ENCODE results near the gene PIR.

Gene PIR

GRCh38 chrX:15410430-15410829 lies 82.7 kb downstream of the PIR start:
- DNase-seq: no peak
- POLR2A ChIA-PET: no interaction called here
- no peaks in the 10 kb centered on the region for H3K9me3 ChIP-seq (ENCODE audit: control extremely low read depth in 1 of 5, control insufficient read depth in 4 of 5, insufficient read depth in 2 of 5, low read depth in 1 of 5, low read length in 4 of 5)
- H3K36me3 ChIP-seq (ENCODE audit: control insufficient read depth in 4 of 4, insufficient read depth in 4 of 4, low read length in 3 of 4): no peaks in the 10 kb centered on the region
- H3K4me1 ChIP-seq (ENCODE audit: control extremely low read depth in 1 of 4, control insufficient read depth in 4 of 4, insufficient read depth in 4 of 4, low read length in 3 of 4): peaks cover 0 to 2% (median 0%) of the 10 kb centered on the region in 4 experiments
- no peak overlapping the region for H3K4me3 ChIP-seq (ENCODE audit: control insufficient read depth in 1 of 7, extremely low read depth in 1 of 7, insufficient read depth in 4 of 7, low read depth in 2 of 7, low read length in 6 of 7)
- peaks cover 0 to 16% (median 0%) of the 10 kb centered on the region in 5 experiments for H3K27me3 ChIP-seq (replicated peaks in 2 of 5; ENCODE audit: control insufficient read depth in 4 of 5, insufficient read depth in 5 of 5, low read length in 4 of 5)
- CTCF ChIA-PET: no interaction called here
- no peak overlapping the region for H3K27ac ChIP-seq (ENCODE audit: insufficient read depth in 1 of 2, low read depth in 1 of 2, low read length in 2 of 2, poor library complexity in 1 of 2, severe bottlenecking in 2 of 2)

GRCh38 chrX:15405846-15406245 lies 87.3 kb downstream of the PIR start:
- WGBS (ENCODE audit: insufficient coverage): 100% methylated on average over 1 of the region's 3 CpGs
- H3K9me3 ChIP-seq (ENCODE audit: control extremely low read depth in 1 of 5, control insufficient read depth in 4 of 5, insufficient read depth in 2 of 5, low read depth in 1 of 5, low read length in 4 of 5): no peaks in the 10 kb centered on the region
- H3K4me1 ChIP-seq (ENCODE audit: control extremely low read depth in 1 of 4, control insufficient read depth in 4 of 4, insufficient read depth in 4 of 4, low read length in 3 of 4): peaks cover 0 to 16% (median 8%) of the 10 kb centered on the region in 4 experiments
- POLR2A ChIA-PET: no interaction called here
- no peak for DNase-seq
- CTCF ChIA-PET: interaction anchor here (0.8 kb wide), 1 partner anchor 57 kb away, joined by 3 read pairs; no protein-coding TSS in a partner anchor
- H3K27me3 ChIP-seq (replicated peaks in 2 of 5; ENCODE audit: control insufficient read depth in 4 of 5, insufficient read depth in 5 of 5, low read length in 4 of 5): peaks cover 0 to 10% (median 0%) of the 10 kb centered on the region in 5 experiments
- H3K27ac ChIP-seq (ENCODE audit: insufficient read depth in 1 of 2, low read depth in 1 of 2, low read length in 2 of 2, poor library complexity in 1 of 2, severe bottlenecking in 2 of 2): no peak overlapping the region
- H3K36me3 ChIP-seq (ENCODE audit: control insufficient read depth in 4 of 4, insufficient read depth in 4 of 4, low read length in 3 of 4): no peaks in the 10 kb centered on the region
- H3K4me3 ChIP-seq (ENCODE audit: control insufficient read depth in 1 of 7, extremely low read depth in 1 of 7, insufficient read depth in 4 of 7, low read depth in 2 of 7, low read length in 6 of 7): no peak overlapping the region

- ChIA-PET POLR2A (no interaction called here), CTCF (no interaction called here)
- Histone ChIP-seq H3K27me3 (replicated peaks in 2 of 5; ENCODE audit: control insufficient read depth in 4 of 5, insufficient read depth in 5 of 5, low read length in 4 of 5) (peaks cover 0 to 9% (median 0%) of the 10 kb centered on the region in 5 experiments), H3K4me1 (ENCODE audit: control extremely low read depth in 1 of 4, control insufficient read depth in 4 of 4, insufficient read depth in 4 of 4, low read length in 3 of 4) (peaks cover 0 to 14% (median 8%) of the 10 kb centered on the region in 4 experiments), H3K4me3 (ENCODE audit: control insufficient read depth in 1 of 7, extremely low read depth in 1 of 7, insufficient read depth in 4 of 7, low read depth in 2 of 7, low read length in 6 of 7) (peak overlapping the region in 1 of 7 experiments; percentile 10), H3K36me3 (ENCODE audit: control insufficient read depth in 4 of 4, insufficient read depth in 4 of 4, low read length in 3 of 4) (no peaks in the 10 kb centered on the region), H3K27ac (ENCODE audit: insufficient read depth in 1 of 2, low read depth in 1 of 2, low read length in 2 of 2, poor library complexity in 1 of 2, severe bottlenecking in 2 of 2) (peak overlapping the region in 1 of 2 experiments; percentile 54), H3K9me3 (ENCODE audit: control extremely low read depth in 1 of 5, control insufficient read depth in 4 of 5, insufficient read depth in 2 of 5, low read depth in 1 of 5, low read length in 4 of 5) (no peaks in the 10 kb centered on the region)
- 39% methylated on average over 4 of the region's 7 CpGs for WGBS (ENCODE audit: insufficient coverage)
- DNase-seq: peak in 2 of 3 donors; percentile 54 to 76
Observed at GRCh38 chrX:15404401-15405096, 88.6 kb downstream of the PIR start.

- no peak overlapping the region for H3K27ac ChIP-seq (ENCODE audit: insufficient read depth in 1 of 2, low read depth in 1 of 2, low read length in 2 of 2, poor library complexity in 1 of 2, severe bottlenecking in 2 of 2)
- H3K36me3 ChIP-seq (ENCODE audit: control insufficient read depth in 4 of 4, insufficient read depth in 4 of 4, low read length in 3 of 4): no peaks in the 10 kb centered on the region
- WGBS (ENCODE audit: insufficient coverage): no CpG with 5 or more reads among the region's 2 CpGs
- no peak overlapping the region for H3K4me3 ChIP-seq (ENCODE audit: control insufficient read depth in 1 of 7, extremely low read depth in 1 of 7, insufficient read depth in 4 of 7, low read depth in 2 of 7, low read length in 6 of 7)
- H3K27me3 ChIP-seq (replicated peaks in 2 of 5; ENCODE audit: control insufficient read depth in 4 of 5, insufficient read depth in 5 of 5, low read length in 4 of 5): peaks cover 0 to 9% (median 0%) of the 10 kb centered on the region in 5 experiments
- POLR2A ChIA-PET: no interaction called here
- CTCF ChIA-PET: interaction anchor here (0.6 kb wide), 1 partner anchor 119 kb away, joined by 3 read pairs; no protein-coding TSS in a partner anchor
- no peak for DNase-seq
- peaks cover 0 to 14% (median 8%) of the 10 kb centered on the region in 4 experiments for H3K4me1 ChIP-seq (ENCODE audit: control extremely low read depth in 1 of 4, control insufficient read depth in 4 of 4, insufficient read depth in 4 of 4, low read length in 3 of 4)
- no peaks in the 10 kb centered on the region for H3K9me3 ChIP-seq (ENCODE audit: control extremely low read depth in 1 of 5, control insufficient read depth in 4 of 5, insufficient read depth in 2 of 5, low read depth in 1 of 5, low read length in 4 of 5)
Observed at GRCh38 chrX:15401378-15401777, 91.8 kb downstream of the PIR start.

- H3K4me1 ChIP-seq (ENCODE audit: control extremely low read depth in 1 of 4, control insufficient read depth in 4 of 4, insufficient read depth in 4 of 4, low read length in 3 of 4): peaks cover 0 to 9% (median 5%) of the 10 kb centered on the region in 4 experiments
- H3K4me3 ChIP-seq (ENCODE audit: control insufficient read depth in 1 of 7, extremely low read depth in 1 of 7, insufficient read depth in 4 of 7, low read depth in 2 of 7, low read length in 6 of 7): no peak overlapping the region
- H3K27me3 ChIP-seq (replicated peaks in 2 of 5; ENCODE audit: control insufficient read depth in 4 of 5, insufficient read depth in 5 of 5, low read length in 4 of 5): peaks cover 0 to 6% (median 0%) of the 10 kb centered on the region in 5 experiments
- no peak for DNase-seq
- ChIA-PET CTCF (no interaction called here), POLR2A (no interaction called here)
- no peaks in the 10 kb centered on the region for H3K9me3 ChIP-seq (ENCODE audit: control extremely low read depth in 1 of 5, control insufficient read depth in 4 of 5, insufficient read depth in 2 of 5, low read depth in 1 of 5, low read length in 4 of 5)
- 80% methylated on average over 2 of the region's 3 CpGs for WGBS (ENCODE audit: insufficient coverage)
- no peaks in the 10 kb centered on the region for H3K36me3 ChIP-seq (ENCODE audit: control insufficient read depth in 4 of 4, insufficient read depth in 4 of 4, low read length in 3 of 4)
- H3K27ac ChIP-seq (ENCODE audit: insufficient read depth in 1 of 2, low read depth in 1 of 2, low read length in 2 of 2, poor library complexity in 1 of 2, severe bottlenecking in 2 of 2): no peak overlapping the region
Observed at GRCh38 chrX:15399962-15400391, 93.2 kb downstream of the PIR start.

GRCh38 chrX:15398874-15399273 lies 94.3 kb downstream of the PIR start:
- POLR2A ChIA-PET: no interaction called here
- DNase-seq: no peak
- H3K27ac ChIP-seq (ENCODE audit: insufficient read depth in 1 of 2, low read depth in 1 of 2, low read length in 2 of 2, poor library complexity in 1 of 2, severe bottlenecking in 2 of 2): no peak overlapping the region
- no peaks in the 10 kb centered on the region for H3K9me3 ChIP-seq (ENCODE audit: control extremely low read depth in 1 of 5, control insufficient read depth in 4 of 5, insufficient read depth in 2 of 5, low read depth in 1 of 5, low read length in 4 of 5)
- H3K4me1 ChIP-seq (ENCODE audit: control extremely low read depth in 1 of 4, control insufficient read depth in 4 of 4, insufficient read depth in 4 of 4, low read length in 3 of 4): no peaks in the 10 kb centered on the region
- no peak overlapping the region for H3K4me3 ChIP-seq (ENCODE audit: control insufficient read depth in 1 of 7, extremely low read depth in 1 of 7, insufficient read depth in 4 of 7, low read depth in 2 of 7, low read length in 6 of 7)
- peaks cover 0 to 8% (median 0%) of the 10 kb centered on the region in 5 experiments for H3K27me3 ChIP-seq (replicated peaks in 2 of 5; ENCODE audit: control insufficient read depth in 4 of 5, insufficient read depth in 5 of 5, low read length in 4 of 5)
- CTCF ChIA-PET: no interaction called here
- no peaks in the 10 kb centered on the region for H3K36me3 ChIP-seq (ENCODE audit: control insufficient read depth in 4 of 4, insufficient read depth in 4 of 4, low read length in 3 of 4)

- Histone ChIP-seq H3K4me3 (ENCODE audit: control insufficient read depth in 1 of 7, extremely low read depth in 1 of 7, insufficient read depth in 4 of 7, low read depth in 2 of 7, low read length in 6 of 7) (no peak overlapping the region), H3K36me3 (ENCODE audit: control insufficient read depth in 4 of 4, insufficient read depth in 4 of 4, low read length in 3 of 4) (no peaks in the 10 kb centered on the region), H3K27me3 (replicated peaks in 2 of 5; ENCODE audit: control insufficient read depth in 4 of 5, insufficient read depth in 5 of 5, low read length in 4 of 5) (peaks cover 0 to 13% (median 0%) of the 10 kb centered on the region in 5 experiments), H3K27ac (ENCODE audit: insufficient read depth in 1 of 2, low read depth in 1 of 2, low read length in 2 of 2, poor library complexity in 1 of 2, severe bottlenecking in 2 of 2) (no peak overlapping the region), H3K4me1 (ENCODE audit: control extremely low read depth in 1 of 4, control insufficient read depth in 4 of 4, insufficient read depth in 4 of 4, low read length in 3 of 4) (no peaks in the 10 kb centered on the region), H3K9me3 (ENCODE audit: control extremely low read depth in 1 of 5, control insufficient read depth in 4 of 5, insufficient read depth in 2 of 5, low read depth in 1 of 5, low read length in 4 of 5) (no peaks in the 10 kb centered on the region)
- WGBS (ENCODE audit: insufficient coverage): 80% methylated on average over 2 of the region's 2 CpGs
- DNase-seq: no peak
- ChIA-PET CTCF (no interaction called here), POLR2A (no interaction called here)
Observed at GRCh38 chrX:15395789-15396188, 97.3 kb downstream of the PIR start.
